Ureter (tissue), 1 donor: Measurements from ENCODE around the gene LRMDA. TPM values are rescaled to one million over a fixed set of nuclear protein-coding genes. Genes with fewer than 3 reads are reported as not detected.

Experiments used
- DNase-seq: peaks from one replicate; pipeline ENCODE4 v3.0.0-alpha.2; 2020; ENCODE audit warnings: low spot score
- total RNA-seq: library from RNA; stranded (reverse); gene quantifications from one replicate; pipeline ENCODE4 v1.2.4, GENCODE V29; 2023
- donor health status: DM: yes; HTN: yes; CAD: no.

The LRMDA gene
- total RNA-seq, 1 donor from 2014 or later = 23.1 TPM

DNA sequence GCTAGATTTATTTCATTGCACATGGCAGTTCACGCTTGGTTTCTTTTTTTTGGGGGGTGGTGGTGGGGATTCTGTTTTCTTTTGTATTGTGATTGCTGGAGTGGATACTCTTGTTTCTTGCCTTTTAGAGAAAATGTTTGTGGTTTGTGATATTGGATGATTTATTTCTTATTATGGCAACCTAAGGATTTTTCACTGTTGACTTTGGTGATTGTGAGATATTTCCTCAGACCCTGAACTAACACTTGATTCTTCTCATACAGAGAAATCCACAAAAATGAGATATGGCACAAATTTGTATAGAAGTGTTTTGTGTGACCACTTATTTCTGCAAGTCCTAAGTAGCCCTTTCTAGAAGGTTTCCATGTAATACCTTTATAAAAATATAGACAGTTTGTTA is 871.1 kb downstream of the LRMDA start:
- no peak for DNase-seq

DNA sequence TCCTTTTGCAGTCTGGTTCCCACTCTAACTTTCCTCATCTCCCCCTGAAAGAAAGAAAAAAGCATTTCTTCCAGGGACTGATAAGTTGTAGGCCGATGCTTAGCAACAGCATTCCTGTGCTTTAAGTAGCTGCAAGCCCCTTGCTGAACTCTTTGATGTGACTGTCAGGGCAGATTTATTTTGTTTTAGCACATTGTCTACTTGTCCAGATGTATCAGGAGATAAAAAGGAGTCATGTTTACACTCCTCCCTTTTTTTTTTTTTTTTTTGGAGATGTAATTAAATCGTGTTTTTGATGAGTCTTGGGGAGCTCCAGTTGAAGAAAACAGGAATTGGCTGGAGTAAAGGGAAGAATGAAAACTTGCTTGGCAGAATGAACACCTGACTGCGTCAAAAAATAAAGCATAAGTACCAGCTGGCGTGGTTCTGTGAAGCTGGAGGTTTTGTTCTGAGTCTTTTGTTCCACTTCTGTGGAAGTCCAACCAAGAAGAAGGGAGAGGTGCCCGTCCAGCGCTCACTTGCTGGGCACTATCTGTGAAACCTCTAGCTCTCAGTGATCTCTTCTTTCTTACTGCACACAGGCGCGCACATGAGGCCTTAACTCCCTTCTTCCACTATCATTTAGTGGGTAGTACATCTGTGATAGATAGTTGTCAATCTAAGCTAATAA is 871.7 kb downstream of the LRMDA start:
- no peak for DNase-seq

DNA sequence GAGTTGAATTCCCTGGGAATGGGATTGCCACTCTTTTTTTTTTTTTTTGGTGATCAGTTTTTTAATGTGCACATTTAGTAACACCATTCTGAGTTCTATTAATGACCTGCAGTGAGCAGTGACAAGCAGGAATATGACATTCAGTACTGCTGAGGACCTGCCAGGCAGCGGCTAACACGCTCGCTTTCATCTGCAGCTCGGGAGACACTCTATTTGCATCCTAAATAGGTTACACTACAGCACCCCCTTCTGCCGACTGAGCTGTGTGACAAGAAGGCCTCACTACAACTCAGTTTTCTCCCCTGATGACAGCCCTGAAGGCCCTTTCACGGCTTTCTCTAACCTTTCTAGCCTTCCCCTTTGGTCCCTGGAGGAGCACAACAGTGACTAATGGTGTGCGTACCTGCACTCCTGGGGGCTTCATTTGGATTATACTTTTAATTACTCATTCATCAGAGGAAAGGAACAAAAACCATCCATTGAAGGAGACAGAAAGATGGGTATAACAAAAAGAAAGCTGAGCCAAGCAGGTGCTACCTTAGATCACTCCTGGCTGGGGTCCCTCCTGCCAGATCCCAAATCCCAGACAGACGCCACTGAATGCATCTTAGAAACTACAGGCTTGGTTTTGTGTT is 872.4 kb downstream of the LRMDA start:
- peak; percentile 83 for DNase-seq

DNA sequence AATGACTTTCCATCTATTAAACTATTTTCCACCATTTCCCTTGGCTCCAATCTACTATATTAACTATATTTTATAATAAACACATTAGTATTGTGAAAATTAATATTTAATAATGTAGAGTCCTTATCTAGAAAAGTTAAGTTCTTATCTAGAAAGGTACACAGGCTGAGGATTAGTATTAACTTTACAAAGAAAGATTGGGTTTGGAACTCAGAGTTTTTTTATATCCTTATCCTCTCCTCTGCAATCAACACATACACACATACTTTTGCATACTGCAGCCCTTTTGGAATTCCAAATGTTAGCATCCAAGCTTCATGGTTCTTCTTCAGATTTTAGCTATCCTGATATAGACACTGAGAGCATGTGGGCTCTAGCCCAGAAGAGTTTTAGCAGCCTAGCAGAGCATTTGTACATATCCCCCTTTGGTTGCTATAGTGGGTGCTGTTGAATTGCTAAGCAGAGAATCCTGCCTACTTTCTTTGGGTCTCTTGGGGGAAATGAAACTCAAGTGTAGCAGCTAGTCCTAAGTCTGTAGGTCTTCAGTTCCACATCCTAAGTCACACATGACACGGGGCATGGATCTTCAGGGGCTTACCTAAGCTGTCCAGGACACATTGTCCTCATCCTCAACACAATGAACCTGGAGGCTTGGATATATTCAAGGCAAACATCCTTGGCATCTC is 874.6 kb downstream of the LRMDA start:
- no peak for DNase-seq

DNA sequence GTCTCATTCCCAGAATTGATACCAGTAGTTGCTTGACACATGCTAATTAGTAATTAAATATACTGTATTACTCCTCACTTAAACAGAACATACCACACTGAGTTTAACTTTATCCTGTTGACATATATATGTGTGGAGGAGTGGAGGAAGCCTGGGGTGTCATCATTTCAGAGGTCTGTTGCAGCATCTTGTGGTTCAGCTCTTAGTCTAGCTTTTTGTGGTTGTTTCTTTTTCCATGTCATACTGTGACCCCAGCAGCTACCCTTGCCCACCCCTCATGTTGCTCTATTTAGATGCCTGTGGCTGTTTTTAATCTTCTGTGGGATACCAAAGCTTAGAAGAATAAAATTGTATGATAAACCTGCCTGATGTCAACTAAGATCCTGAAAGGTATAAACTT is 875.4 kb downstream of the LRMDA start:
- DNase-seq = no peak

DNA sequence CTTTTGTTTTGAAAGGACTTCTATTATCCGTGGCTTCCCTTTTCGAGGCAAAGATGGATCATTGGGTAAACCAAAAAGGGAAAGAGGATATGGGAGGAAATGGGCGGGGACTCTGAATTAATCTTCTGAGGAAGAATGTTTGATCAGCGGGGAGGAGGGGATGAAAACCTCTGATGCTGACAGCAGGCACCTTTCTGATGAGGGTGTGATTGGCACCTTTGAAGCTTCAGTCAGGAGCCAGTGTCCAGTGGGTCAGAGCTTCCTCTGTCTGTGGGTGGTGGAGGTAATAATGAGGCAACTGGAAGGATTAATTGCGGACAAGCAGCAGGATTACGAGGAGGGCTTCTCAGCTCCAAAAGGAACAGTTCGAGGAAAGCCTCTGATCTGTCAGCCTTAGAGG is 877.6 kb downstream of the LRMDA start:
- no peak for DNase-seq

DNA sequence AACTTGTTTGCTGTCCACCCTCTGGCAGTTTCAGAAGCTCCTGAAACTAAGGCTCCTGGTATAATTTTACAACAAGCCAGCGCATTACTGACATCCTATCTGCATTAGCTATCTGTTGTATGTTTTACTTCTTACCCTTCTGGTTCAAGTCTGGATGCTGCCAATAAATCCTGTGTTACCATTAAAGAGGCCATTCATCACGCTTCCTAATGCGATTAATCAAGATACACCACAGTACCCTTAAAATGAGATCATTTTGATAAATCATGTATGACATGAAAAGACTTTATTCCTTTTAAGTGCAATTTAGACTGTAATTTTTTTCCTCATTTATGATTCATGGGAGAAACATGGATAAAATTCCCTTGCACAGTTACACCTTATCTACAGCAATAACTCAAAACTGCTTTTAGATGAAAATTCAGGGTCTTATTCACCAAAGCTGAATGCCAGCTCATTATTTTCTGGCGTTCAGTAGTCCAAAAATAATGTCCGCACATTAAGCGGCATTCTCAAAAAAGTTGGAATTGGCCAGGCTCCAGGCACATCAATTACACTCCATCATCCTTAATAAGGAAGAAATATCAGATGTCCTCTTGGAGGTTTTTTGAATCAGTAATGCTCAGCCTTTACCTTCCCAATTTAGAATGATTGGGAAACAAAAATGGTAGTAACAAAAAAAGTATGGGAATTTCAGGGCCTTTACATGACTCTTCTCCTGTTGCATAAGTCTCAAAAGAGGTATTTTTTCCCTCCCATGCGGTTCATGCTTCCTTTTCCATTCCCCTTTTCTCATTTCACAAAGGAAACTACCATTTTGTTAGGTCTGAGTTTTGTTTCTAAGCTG is 878.5 kb downstream of the LRMDA start:
- no peak for DNase-seq

DNA sequence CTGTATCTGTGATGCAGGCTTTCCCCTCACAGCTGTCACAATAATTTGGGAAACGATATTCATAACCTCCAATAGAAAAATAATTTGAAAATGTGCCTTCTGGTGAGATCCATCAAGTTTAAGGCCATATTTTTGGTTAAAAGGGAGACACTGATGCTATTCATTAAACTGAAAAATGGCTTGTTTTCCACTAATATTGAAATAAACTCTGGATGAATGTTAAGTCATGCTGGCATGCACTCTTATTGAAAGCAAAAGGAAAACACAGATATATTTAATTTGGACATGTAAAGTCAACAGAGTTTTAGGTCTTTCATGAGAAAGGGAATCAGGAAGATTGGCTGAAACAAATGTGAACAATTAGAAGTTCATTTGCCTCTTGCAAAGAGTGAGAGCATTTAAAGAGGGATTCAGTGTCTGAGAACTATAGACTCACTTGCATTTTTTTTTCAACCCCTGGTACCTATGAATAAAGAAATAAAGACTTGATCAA is 879.2 kb downstream of the LRMDA start:
- DNase-seq = no peak

DNA sequence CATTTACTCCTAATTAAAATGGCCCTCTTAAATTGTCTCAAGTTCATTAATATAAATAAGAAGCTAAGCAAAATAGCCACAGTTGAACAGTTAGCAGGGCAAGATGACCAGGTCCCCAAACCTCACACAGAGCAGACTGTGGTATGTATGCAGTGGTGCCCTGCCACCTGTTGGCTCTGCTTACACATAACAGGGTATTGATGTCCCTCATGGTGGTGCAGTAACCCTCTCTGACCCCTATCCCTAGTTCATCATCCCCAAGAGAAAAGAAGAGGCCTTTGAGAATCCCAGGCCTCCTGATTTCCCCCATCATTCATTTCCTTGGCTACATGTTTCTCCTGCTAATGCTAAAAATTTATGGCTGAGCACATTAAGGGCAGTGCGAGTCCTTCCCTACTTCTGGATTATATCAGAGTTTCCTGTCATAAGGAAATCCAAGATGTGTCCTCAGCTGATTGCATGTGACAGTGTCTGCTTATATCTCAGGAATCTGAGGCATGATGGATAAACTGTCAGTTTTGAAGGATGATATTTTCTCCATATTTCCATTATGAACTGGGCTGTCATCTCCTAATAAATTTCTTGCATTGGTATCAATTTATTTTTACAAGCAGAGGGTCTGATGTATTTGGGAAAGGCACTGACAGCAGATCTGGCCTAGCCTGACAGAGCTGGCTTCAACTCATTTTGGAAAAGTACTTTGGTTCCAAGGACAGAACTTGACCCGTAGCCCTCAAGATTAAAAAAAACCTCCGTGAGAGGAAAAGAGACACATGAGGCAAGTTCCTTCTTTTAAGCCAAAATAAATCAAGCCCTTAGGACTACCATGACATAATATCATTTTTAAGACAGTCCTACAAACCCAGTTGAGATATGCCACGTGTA is 880.6 kb downstream of the LRMDA start:
- DNase-seq = no peak

DNA sequence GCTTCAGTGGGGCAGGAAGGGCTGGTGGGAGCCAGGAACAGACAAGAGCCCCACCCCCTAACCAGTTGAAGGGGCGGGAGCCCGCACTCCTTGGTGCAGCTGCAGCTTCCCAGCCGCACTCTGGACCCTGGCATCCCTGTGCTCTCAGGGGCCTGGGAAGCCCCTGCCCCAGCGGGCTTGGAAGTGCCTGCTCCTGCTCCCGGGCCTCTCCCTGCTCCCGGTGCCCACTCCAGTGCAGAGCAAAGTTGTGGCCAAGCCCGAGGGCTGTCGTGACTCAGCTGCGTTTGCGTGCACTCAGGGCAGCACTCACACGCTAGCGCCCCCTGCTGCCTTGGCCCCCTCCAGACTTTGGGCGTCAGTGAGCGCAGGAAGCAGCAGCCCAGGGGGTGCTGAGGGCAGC is 883.8 kb downstream of the LRMDA start:
- no peak for DNase-seq

DNA sequence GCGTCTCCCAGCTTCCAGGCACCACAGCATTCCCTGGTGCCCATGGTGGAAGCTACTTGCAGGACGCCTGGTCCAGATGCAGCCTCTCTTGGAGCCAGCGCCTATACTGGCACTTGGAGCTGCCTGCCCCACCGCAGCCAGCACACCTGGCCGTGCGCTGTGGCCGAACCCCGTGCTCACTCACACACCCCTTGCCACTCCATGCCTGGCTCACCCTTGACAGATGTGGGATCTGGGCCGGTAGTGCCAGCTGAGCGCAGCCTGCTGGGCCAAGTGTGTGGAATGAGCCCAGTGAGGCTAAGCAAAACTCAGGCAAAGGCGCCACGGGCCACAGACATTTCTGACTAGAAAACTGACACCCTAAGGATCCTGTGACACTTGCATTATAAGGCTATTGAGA is 884.8 kb downstream of the LRMDA start:
- DNase-seq = no peak

DNA sequence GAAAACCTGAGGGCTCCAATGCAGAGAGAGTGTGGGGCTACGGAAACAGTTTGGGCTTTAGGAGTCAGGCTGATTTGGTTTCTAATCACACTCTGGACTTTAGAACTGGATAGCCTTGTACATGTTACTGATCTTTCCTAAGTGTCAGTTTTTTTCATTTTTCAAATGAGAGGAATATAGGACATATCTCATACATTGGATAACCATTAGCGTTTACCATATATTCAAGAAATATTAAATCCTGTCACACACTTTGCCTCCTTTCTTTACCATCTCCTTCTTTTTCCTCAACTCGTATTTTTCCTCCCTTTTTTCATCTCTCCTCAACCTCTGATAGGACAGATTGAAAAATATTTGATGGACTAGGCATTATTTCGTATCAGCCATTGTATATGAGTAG is 885.7 kb downstream of the LRMDA start:
- DNase-seq = no peak

DNA sequence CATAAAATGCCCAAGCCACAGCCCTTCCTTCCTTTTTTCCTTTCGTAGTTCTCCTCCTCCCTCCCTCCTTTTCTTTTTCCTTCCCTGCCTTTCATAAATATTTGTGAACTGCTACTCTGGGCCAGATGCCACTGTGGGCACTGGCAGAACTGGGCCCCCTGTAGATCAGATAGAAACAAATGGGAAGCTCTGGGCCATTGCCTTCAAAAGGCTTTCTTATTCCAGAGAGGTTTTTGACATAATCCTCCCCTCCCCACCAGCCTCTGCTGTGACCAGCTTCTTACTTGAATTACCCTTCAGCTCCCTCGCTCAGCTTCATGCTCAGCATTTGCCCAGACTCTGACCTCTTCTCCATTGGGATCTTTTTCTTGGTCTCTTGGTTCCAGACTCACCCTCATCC is 886.8 kb downstream of the LRMDA start:
- no peak for DNase-seq

DNA sequence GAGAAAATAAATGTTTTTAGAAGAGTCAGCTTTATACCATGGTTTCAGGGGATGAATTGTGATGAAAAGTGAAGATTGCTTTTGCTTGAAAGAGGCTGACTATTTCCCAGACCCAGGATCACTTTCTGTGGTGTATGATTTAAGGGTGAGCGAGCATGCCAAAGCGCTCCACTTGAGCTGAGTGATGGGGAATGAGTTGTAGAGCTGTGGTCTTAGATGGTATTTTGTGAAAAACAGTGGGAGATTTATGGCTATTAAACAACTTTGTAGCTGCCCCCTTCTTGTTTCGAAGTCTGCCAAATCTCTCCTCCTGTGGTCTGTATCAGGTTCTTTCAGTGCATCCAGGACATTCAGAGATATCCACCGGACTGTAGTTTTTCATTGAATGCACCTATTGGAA is 888.2 kb downstream of the LRMDA start:
- no peak for DNase-seq

DNA sequence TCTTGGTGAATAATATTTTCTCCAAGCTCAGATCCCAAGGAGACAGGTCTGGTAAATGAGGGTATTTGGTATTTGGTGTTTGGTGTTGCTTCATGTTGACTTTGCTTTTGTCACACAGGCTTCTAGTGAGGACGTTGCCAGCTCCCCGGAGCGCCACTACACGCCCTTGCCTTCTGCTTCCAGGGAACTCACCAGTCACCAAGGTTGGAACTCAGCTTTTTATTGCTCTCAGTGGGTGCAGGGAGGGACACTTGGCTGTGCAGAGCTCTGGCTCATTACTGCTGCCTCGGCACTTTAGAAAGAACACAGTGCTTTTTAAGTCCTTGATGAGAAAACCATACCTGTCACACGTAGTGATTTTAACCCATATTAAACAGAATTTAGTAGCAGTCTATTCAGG is 892.9 kb downstream of the LRMDA start:
- no peak for DNase-seq

DNA sequence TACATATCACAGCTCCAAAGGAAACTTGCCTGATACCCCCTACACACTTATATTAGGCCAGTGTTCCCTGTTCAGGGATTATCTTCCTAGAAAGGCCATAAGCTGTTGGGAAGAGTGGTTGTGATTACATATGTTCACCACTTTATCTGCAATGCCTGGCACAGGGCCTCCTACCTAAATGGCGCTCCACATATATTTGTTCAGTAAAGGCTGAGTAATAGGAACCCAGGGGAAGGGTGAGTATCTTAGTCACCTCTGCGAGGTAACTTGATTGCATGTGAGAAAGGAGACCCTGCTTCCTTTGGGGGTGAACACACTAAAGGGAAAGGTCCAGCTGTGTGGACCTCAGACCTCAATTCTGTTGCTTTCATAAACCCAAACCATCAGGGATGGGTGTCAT is 896.0 kb downstream of the LRMDA start:
- no peak for DNase-seq

DNA sequence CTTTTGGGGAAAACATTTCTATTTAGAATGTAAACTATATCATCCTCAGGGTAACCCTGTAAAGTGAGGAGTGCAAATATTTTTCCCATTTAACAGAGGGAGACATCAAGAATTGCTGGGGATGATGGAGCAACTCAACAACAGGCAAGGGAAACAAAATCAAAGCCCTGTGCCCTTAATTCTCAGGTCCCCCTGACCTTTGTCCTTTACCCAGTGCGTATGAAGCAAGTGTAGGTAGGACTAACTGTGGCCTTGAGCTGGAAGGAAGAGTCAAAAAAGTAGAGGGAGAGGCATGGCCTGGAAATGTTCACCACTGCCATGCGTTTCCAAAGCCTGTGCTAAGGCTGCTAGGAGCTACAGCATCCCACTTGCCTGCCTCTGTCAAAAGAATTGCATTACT is 896.9 kb downstream of the LRMDA start:
- no peak for DNase-seq

DNA sequence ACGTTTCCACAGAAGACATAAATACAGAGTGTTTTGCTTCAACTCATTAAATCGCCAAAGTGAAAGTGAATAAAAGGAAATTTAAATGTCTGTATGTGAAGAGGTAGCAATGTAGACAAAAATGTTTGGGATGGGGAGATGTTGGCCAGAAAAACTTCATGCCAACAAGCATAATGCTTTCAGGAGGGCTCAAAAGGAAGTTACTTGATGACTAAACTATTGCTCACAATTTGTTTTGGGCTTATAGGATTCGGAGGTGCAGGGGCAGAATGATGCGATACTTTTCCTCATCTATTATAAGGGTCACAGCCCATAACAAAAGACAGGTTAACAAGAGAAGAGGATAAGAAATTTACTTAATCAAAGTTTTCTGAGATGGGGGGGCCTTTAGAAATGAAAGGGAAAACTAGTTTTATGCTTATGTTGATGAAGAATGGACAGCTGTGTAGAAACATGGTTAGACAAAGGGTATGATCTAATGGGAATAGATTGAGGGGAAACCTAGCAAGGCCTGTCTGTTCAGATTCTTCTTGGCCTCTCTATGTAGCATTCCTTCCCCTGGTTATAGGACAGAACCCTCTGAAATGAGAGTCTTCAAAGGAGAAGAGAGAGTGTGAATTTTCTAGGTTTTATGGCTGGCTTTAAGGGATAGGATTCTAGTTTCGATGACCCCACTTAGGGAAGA is 898.6 kb downstream of the LRMDA start:
- no peak for DNase-seq

DNA sequence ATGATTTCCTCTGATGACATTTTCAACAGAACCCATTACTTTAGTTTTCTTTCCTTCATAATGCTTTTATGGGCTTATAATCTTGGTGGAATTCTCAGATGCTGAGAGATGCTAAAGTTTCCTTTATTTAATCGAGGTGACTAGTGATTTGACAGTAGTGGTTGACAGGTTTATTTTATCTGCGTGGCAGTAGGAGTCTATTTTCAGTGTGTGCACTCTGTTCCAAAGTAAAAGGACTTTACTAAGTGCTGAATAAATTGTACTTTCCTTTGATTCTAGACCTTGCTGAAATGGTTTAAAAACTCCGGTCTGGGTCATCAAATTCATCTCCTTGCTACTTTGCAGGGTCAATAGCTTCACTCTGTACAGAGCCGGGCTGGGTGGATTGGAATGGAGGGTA is 900.3 kb downstream of the LRMDA start:
- no peak for DNase-seq

DNA sequence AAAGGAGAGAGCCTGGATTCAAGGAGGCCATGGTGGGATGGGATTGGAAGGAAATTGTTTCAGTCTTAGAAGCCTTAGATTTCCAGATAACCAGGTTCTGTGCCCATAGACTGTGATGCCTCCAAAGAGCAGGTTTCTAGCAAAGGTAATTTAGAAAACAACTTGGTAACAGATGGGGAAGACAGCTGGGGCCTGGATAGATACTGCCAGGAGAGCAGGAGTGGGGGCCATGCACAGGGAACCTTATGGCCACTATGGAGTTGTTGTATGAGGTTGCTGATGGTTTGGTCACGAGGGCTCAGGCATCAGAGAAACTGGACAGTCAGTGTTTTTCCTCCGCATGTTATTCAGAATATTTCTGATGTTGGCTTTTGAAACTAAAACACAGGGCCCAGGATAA is 901.9 kb downstream of the LRMDA start:
- DNase-seq = no peak

DNA sequence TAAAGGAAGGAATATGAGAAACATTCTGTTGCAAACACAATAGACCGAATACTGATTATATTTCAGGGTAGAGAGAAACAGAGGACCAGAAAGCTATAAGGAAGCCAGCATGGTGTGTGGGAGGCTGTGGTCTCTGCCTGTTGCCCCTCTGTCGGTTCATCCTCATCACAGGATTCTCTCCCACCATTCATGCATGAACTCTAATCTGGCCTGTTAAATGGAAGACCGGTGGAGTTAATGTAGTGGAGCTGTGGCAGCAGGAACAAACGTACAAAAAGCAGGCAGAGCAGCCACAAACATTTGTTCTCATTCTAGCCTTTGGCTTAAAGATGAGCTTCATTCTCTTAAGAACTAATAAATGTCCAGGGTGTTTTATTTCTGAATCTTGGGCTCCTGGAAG is 902.4 kb downstream of the LRMDA start:
- no peak for DNase-seq
